Activated CD4-positive, alpha-beta T cell treated with anti-CD3 and anti-CD28 coated beads, Interleukin-2, Interleukin-6, amounts not matched to agents 100 ng/mL and 50 ng/mL, durations not matched to agents 16 hours and 8 hours (primary cell): ENCODE data around the gene PGLYRP1.

Experiments
- DNase-seq: peaks from one replicate; pipeline ENCODE4 v3.0.0-alpha.2; 2020

PGLYRP1 gene

DNA sequence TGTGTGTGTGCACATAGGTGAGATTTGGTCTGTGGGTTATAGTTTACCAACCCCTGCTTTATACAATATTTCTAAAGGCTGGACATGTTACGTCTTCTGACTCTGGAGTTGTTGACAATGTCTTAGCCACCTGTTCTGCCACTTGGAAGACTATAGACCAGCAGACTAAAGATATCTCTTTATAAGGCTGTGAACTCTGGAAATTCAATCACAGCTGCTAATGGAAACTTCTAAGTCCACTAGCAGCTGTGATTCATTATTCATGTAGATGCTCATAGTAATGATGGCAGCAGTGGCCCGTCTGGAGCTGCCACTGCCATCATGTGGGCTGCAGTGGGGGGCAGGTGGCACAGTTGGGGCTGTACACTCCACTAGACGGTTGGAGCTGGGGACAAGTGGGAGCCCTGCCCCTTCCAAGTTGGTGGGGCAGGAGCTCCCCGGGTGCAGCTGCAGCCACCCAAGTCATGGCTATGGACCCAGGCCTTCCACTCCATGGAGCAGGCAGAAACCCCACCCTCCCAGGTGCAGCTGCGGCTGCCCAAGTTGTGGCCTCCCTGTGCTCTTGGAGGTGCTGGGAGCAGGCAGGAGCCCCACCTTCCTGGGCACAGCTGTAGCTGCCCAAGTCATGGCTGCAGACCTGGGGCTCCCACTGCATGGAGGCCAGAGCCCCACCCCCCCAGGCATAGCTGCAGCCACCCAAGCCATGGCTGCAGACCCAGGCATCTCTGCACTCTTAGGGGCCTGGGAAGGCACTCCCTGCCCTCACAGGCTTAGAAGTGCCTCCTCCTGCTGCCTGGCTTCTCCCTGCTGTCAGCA lies 9.1 kb upstream of the PGLYRP1 start:
- no peak for DNase-seq

DNA sequence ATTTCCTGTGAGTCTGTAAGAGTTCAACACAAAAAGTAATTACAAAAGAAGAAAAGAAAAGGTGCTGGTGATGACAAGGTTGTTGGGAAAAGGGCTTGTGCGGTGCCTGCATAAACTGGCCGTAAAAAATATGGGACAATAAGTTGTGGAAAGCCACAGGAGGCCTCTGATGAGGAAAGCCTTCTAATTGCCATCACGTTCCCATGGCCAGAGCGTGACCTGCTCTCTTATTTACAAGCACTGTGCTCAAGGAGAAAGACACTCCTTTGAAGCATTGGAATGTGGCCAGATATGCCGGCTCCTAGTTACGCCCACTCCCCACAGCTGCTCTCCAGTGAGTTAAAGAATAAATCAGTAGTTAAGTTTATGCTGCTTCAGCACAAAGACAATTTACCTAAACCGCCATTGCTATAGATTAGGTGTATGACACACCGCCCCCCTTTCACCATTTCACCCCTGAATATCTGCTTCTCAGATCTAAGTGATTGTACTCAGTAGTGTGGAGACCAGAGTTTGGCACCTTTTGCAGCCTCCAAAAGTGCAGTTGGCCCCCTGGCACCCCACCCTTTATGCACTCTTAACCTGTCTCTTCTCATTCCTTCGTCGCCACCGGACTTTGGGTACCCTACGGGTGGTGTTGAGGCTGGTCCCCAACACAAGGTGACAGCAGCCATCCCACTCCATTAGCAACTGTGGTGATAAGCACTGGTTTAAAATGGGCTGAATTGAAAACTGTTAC lies 8.1 kb upstream of the PGLYRP1 start:
- DNase-seq: no peak

DNA sequence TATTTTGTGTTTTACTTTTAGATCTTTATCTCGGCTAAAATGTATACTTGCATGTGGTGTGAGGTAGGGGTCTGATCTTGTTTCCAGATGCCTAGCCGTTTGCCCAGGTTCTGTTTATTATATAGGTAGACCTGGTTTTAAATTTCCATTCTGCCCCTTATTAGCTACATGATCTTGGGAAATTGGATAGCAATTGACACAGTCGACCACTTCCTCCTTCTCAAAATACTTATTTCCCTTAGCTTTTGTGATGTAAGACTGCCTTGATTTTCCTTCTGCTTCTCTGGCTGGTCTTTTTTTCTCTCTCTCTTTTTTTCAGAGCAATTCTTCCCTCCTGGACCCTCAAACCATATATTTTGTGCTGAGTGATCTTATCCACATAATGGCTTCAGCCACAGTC lies 3.0 kb upstream of the PGLYRP1 start:
- DNase-seq: no peak

DNA sequence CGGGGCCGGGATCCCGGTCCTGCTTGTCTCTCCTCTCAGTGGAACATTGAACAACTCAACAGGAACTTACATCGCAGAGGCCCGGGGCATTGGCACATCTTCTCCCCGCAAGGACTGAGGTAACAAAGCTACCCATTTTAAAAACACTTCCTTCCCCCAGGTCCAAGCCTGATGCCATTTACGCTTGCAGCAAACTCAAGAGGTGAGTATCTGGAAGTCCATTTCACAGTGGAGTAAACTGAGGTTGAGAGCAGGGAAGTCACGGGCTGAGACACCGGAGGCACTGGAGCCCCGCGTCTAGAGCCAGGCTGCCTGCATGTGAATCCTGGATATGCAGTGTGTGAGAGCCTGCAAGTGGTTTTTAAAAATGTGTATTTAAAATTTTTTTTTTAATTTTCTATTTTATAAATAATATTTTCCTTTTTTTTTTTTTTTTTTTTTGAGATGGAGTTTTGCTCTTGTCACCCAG lies 492 bp upstream of the PGLYRP1 start:
- no peak for DNase-seq

DNA sequence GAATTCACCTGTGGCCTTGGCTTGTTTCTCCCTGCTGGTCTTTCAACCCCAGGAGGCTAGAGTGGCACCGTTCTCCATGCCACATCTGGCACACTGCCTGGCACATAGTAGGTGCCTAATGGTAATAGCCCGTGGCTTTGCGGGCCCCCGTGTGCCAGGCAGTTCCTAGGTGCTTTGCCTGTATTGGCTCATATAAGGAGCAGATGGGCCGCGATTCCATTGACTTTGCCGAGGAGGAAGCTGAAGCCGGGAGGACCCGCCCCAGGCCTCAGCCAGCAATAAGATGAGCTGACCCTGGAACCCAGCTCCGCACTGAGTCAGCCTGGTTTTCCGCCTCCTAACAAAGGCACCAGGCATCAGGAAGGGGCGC lies 807 bp downstream of the PGLYRP1 start:
- no peak for DNase-seq

DNA sequence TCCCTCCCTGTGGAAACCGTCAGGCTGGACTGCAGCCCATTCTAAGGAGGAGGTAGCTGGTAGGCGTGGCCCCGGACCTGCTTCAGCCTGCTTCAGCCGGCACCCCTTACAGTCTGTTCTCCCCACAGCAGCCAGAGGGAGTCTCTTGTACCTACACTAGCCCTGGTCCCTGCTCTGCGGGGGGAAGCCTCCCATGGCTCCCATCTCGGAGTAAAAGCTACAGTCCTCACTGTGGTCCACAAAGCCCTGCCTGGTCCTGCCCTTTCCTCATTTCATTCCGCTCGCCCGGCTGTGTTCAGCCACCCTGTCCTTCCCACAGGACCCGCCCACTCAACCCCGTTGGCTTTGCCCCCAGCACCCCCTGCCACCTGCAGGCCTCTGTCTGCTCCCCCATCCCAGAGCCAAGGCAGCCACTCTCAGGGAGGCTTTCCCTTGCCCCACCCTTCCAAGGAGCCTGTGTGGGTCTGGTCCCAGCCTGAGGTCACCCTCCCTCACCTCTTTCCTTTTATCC lies 1.3 kb downstream of the PGLYRP1 start:
- DNase-seq: no peak

DNA sequence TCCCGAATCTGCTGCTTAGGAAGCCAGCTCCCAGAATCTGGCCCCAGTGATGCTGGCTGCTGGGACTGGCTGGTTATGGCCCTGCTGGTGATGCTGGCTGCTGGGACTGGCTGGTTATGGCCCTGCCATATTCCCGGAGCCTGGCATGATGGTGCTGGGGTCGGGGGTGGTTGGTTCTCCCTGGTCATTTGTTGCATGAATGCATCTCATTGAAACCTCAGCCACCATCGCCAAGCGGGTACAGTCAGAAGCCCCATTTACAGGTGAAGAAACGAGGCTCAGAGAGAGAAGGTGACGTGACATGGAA lies 2.1 kb downstream of the PGLYRP1 start:
- no peak for DNase-seq

DNA sequence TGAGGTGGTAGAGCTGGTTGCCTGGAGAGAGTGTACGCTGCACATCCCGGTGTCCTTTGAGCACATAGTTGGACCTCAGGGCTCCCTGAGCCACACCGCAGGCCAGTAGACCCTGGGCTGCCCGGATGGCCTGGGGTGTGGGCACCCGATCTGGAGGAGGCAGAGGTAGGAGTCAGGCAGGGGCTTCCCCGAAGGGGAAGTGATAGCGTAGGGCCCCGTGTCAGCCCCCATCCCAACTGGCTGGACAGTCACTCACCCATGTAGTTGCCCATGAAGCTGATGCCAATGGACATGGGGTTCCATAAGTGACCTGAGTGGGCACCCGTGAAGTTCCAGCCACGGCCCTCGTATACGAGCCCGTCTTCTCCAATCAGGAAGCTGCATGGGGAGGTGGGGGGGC lies 3.6 kb downstream of the PGLYRP1 start:
- DNase-seq: no peak

DNA sequence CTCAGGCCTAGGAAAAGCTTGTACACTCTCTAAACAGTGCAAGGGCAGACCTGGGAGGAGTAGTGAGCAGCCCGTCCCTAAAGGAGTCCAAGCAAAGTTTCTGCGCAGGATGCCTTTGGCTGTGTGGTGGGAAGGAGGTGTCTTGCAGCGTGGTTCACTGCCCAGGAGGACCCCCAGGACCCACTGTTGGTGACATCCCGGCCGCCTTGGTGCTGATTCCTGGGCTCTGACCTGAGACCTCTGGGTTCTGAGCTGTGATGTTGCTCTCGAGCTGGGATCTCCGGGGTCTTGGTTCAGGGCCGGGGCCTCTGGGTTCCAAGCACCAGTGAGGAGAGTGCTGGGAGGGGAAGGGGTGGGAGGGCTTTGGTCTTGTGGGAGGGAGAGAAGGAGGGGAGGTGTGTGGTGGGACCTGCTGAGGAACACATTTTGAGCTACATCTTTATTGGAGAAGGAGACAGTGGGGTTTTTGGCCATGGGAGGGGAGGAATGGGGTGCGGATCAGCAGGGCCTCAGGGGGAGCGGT lies 4.1 kb downstream of the PGLYRP1 start:
- DNase-seq: no peak

DNA sequence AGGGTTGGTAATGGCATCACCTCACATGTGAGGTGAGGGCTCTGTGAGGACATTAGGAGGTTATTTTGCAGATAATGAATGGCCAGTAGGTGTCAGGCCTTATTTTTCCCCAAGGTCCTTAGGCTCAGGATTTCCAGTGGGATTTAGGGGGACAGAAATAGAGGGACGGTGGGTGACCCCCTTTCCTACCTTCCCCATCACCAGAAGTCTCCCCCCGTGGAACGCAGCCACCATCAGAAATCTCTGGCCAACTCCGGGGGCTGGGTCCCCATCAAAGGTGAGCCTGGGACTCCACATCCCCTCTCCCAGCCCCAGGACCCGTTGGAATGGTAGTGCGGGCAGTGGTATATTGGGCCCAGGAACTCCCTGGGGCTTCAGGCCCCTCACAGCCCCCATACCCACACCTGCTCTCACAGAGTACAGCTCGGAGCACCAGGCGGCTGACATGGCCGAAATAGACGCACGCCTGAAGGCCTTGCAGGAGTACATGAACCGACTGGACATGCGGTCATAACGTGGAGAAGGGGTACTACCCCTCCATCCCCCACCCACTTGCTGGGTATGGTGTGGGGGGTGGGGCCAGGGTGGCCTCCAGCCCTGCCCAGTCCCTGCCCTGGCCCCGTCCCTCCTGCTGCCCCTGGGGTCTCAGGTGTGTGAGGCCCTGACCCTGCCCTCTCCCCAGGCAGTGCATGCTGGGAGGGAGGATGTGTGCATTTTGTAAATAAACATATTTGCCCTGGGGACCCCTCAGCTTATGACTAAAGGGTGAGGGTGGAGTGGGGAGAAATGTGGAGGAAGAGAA lies 4.8 kb downstream of the PGLYRP1 start:
- DNase-seq: no peak

DNA sequence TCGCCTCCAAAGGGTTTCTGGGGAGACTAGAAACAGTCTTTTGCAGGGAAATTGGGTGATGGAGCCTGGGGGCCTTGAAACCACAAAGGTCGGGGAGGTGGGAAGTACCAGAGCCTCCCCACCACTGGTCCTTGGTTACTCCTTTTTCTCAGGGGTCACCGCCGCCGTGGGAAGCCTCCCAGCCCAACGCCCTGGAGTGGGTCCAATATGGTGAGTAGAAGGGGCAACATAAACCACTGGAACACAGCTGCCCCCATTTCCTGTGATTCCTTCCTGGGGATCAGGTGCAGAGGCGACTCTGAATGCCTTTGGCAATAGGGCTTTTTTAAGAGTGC lies 5.8 kb downstream of the PGLYRP1 start:
- DNase-seq: no peak

DNA sequence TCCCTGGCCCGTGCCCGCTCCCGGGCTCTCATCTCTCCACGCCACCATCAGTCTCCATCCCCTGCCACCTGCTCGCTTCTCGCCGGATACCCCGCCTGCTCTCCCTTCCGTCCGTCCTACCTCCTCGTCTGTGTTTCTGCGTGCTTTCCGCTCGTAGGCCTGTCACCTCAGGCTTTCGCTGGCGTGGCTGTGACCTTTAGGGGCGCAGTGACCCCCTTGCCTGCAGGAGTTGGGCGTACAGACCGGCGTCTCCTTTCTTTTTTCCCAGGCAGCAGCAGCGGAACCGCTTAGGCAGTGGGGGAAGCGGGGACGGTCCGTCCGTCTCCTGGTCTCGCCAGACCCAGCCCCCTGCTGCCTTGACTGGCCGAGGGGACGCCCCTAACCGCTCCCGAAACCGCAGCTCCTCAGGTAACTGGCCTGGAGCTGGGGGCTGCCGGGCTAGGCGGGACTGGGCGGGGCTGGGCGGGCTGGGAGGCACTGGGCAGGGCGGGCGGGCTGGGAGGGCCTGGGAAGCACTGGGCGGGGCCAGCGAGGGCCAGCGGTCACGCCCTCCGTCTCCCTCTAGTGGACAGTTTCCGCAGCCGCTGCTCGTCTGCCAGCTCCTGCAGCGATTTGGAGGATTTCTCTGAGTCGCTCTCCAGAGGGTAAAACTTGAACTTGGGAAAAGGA lies 6.3 kb downstream of the PGLYRP1 start:
- DNase-seq: peak; percentile 86

DNA sequence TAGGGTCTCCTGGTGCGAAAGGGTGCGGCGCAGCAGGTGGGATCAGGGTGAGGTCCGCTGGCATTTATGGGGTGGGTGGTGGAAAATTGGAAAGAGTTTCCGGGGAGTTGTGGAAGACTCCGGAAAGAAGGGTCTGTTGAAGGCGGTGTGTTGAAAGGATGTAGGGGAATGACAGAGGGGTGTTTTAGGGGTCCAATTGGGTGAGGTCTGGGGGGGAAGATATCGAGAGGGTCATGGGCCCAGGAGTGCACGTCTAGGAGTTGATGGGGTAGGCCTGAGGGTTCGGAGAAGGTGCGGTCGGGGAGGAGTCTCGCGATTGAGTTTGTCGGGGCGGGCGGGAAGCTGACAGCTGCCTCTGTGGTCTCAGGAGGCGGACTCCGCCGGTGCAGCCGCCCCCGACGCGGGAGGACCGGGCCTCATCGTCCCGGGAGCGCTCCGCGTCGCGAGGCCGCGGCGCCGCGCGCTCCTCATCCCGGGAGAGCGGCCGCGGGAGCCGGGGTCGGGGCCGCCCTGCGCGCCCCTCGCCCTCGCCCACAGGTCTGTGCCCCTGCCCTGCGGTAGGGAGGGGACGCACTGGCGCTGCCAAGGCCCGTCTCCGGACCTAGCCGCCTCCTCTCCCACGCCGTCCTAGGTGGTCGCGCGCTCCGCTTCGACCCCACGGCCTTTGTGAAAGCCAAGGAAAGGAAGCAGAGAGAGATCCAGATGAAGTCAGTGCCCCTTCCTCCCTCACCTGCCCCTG lies 7.0 kb downstream of the PGLYRP1 start:
- DNase-seq: peak; percentile 33

DNA sequence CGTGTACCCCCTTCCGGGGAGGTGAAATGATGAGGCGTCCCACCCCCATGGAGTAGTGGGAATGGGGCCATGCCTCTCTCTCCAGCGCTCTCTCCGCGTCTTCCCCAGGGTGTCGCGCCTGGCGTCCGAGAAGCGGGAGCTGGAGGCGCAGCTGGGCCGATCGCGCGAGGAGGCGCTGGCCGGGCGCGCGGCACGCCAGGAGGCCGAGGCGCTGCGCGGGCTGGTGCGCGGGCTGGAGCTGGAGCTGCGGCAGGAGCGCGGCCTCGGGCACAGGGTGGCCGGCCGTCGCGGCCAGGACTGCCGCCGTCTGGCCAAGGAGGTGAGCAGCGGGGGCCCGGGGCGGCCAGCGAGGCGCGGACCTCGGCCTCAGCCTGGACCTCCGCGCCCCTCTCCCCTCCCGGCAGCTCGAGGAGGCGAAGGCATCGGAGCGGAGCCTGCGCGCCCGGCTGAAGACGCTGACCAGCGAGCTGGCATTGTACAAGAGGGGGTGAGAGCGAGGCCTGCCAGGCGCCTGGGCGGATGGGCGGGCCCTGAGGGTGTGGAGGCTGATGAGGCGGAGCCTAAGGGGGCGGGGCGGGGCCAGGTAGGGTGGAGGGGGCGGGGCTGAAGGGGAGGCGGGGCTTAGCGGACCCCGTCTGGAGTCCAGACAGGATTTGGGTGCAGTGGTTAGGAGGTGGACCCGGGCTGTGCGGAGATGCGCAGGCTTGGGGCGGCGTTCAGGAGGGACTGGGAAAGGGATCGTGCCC lies 7.7 kb downstream of the PGLYRP1 start:
- DNase-seq: peak; percentile 67

DNA sequence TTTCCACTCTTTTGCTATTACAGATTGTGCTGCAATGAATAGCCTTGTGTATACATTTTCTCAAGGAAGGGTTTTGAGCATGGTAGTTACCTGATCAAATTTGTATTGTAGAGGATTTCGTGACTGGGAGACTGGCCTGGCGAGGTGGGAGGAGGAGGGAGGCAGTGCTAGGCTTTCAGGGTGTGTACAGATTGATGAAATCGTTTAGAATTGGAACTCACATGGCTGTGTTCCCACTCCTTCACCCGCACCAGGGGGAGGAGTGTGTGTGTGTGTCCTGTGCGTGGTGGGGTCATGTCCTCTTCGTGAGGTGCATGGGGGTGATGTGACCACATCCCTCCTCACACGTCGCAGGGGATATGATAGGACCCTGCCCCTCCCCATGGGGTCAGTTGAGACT lies 8.3 kb downstream of the PGLYRP1 start:
- no peak for DNase-seq

DNA sequence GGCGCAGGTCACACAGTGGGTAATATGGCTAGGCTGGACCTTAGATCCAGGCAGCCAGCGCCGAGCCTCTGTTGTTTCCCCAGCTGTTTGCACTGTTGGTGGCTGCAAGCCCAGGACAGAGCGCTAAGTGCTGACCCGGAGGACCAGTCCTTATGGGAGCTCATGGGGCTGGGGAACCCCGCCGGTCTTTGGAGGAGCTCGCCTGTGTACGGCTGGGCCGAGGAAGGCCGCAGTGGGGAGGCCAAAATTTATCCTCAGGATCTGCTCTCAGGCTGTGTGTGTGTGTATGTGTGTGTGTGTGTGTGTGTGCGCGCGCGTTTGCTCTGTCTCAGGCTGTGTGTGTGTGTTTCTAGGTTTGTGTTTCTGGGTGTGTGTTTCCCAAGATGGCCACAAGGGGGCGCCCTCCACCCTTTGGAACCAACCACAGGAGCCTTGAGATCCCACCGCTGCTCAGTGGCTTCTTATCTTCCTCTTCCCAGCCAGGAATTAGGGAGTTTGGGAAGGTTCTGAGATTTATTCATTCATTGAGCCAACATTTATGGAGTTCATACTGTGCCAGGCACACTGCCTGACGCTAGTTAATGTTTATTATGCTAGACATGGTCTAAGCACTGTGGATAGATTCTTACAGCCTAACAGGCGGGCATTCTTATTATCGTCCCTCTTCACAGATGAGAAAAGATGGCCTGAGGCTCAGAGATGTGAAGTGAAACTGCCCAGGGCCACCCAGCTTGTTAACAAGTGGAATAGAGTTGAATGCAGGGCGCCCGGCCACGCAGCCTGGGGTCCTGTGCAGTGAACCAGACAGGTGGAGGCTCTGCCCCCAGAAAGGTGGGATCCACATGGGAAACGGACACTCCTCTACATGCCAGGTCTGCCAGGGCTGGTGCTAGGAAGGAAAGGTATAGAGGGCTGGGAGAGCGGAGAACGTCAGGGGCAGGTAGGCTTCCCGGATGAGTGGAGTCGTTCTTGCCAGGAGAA lies 13.0 kb downstream of the PGLYRP1 start:
- peak; percentile 74 for DNase-seq

DNA sequence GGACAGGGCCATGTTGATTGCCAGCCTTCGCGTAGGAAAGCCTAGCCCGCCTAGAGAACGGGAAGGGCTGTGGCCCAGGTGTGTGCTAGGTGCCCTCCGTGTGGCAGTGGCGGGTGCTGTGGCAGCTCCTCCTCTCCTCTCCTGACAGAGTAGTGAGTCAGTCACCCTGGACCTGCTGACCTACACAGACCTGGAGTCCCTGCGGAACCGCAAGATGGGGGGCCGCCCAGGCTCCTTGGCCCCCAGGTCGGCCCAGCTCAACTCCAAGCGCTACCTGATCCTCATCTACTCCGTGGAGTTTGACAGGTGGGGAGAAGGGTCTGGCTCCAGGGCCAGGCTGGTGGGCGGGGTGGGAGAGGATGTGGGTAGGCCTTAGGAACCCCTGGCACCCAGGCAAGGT lies 16.4 kb downstream of the PGLYRP1 start:
- DNase-seq: no peak

DNA sequence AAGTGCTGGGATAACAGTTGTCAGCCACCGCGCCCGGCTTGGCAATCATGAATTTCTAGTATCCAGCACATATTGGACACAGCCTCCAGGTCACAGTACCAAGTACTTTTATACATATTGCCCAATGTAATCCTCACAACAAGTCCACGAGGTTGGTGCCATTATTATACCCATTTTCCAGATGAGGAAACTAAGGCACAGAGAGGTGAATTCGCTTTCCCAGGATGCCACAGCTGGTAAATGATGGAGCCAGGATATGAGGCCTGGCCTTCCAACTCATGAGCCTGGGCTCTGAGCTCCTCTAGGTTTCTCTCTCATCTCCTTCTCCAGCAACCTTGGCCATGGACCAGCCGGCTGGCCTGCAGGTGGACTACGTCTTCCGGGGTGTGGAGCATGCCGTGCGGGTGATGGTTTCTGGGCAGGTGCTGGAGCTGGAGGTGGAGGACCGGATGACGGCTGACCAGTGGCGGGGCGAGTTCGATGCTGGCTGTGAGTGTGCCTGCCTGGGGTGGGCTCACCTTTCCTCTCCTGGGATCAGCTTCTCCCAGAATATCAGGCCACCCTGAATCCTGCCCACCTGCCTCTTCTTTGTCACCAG lies 20.1 kb downstream of the PGLYRP1 start:
- DNase-seq: no peak

DNA sequence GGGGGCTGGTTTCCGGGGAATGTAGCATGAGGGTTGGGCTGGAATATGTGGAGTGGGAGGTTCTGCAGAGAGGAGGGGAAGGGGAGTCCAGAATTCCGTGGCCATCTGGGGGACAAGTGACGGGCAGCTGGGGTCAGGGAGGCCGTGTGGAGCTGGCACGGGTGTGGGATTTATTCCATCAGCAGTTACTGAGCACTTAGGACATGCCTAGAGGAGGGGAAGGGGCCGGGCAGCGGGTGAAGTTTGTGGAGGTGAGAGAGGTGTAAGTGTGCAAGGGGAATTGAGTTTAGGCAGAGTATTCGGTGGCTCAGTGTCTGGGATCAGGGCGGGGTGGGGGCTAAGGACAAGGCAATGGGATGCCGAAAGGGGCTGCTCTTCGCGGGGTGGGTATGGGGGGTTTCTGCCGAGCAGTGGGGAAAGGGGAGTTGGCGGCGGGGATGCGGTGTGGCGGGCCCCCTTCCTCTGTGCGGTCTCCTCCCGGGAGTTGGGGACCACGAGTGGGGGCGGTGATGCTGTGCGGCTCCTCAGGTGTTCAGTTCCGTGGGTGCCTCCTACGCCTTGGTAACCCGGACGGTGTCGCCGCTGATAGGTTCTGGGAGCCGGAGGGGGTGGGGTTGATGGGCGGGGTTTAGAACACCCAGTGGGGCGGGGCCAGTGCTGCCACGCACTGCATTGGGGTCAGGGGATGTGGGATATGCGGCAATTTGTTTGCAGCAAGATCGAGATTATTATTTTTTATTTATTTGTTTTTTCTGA lies 22.2 kb downstream of the PGLYRP1 start:
- DNase-seq: peak; percentile 73
